Measurements from ENCODE around the gene PRKAG3.

DNA sequence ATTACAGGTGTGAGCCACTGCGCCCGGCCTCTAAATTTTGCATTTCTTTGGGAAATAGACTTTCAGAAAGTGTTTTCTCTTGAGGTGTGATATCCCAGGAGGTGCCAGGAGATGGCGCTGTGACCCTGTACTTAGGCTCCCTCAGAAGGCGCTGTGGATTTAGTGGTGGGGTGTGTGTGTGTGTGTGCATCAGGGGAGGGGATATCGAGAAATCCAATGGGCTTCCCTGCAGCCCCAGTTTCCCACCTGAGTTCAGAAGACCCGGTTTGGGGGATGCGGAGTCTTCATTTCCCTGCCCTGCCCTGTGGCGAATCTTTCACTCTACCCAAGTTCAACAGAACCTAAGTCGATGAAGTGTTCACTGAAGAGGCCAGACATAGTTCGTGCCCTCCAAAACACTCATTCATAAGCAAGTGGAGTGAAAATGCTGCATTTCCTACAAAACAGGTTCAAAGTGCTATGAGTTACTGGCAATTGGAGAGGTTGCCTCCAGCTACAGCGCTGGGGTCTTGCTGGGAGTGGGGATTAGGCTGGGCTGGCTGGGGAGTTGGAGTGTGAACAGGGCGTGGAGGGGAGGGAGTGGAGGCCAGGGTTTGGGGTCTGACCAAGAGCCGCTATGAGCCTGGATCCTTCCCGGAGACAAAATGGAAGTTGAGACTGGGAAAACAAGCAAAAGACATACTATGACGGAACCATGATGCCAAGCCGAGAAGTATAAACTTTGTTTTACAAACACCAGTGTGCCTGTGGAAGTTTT lies 21.5 kb upstream of the PRKAG3 start:
- TF ChIP-seq, protein P1, sequence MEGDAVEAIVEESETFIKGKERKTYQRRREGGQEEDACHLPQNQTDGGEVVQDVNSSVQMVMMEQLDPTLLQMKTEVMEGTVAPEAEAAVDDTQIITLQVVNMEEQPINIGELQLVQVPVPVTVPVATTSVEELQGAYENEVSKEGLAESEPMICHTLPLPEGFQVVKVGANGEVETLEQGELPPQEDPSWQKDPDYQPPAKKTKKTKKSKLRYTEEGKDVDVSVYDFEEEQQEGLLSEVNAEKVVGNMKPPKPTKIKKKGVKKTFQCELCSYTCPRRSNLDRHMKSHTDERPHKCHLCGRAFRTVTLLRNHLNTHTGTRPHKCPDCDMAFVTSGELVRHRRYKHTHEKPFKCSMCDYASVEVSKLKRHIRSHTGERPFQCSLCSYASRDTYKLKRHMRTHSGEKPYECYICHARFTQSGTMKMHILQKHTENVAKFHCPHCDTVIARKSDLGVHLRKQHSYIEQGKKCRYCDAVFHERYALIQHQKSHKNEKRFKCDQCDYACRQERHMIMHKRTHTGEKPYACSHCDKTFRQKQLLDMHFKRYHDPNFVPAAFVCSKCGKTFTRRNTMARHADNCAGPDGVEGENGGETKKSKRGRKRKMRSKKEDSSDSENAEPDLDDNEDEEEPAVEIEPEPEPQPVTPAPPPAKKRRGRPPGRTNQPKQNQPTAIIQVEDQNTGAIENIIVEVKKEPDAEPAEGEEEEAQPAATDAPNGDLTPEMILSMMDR (IDR thresholded peaks at IDR 0.05; ENCODE audit: insufficient read depth, low read length): peak; percentile 32
- TF ChIP-seq POLR2AphosphoS5 (IDR thresholded peaks at IDR 0.05; ENCODE audit: low read depth): no peak
- TF ChIP-seq, protein P2, sequence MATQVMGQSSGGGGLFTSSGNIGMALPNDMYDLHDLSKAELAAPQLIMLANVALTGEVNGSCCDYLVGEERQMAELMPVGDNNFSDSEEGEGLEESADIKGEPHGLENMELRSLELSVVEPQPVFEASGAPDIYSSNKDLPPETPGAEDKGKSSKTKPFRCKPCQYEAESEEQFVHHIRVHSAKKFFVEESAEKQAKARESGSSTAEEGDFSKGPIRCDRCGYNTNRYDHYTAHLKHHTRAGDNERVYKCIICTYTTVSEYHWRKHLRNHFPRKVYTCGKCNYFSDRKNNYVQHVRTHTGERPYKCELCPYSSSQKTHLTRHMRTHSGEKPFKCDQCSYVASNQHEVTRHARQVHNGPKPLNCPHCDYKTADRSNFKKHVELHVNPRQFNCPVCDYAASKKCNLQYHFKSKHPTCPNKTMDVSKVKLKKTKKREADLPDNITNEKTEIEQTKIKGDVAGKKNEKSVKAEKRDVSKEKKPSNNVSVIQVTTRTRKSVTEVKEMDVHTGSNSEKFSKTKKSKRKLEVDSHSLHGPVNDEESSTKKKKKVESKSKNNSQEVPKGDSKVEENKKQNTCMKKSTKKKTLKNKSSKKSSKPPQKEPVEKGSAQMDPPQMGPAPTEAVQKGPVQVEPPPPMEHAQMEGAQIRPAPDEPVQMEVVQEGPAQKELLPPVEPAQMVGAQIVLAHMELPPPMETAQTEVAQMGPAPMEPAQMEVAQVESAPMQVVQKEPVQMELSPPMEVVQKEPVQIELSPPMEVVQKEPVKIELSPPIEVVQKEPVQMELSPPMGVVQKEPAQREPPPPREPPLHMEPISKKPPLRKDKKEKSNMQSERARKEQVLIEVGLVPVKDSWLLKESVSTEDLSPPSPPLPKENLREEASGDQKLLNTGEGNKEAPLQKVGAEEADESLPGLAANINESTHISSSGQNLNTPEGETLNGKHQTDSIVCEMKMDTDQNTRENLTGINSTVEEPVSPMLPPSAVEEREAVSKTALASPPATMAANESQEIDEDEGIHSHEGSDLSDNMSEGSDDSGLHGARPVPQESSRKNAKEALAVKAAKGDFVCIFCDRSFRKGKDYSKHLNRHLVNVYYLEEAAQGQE (IDR thresholded peaks at IDR 0.05; ENCODE audit: insufficient replicate concordance, low read depth): no peak
